ENCODE data around the gene YJEFN3. TPM values are rescaled to one million over a fixed set of nuclear protein-coding genes. Genes with fewer than 3 reads are reported as not detected.

YJEFN3 gene
- polyA plus RNA-seq, 3 donors, result 2.3 TPM; not detected in 2

DNA sequence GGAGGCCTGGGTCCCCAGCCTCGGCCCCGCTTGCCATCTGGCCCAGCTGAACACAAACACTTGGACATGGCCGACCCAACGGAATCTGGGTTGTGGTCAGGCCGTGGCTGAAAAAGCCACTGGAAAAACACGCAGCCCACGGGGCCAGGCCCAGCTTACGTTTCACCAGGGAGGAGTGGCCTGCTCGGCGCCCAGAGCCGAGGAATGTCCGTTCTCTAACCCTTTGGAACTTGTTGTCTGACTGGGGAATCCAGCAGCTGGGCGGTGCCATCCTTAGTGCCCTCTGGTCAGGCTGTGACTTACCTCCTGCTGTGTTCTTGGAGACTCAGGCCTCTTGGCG lies 23.1 kb downstream of the YJEFN3 start:
- 81% methylated on average over 14 of the region's 14 CpGs for WGBS (ENCODE audit: insufficient coverage)
- intact Hi-C loops (cut with micrococcal nuclease), result no loop called here
- no peak for TF ChIP-seq CTCF (IDR thresholded peaks at IDR 0.05)
- Mint-ChIP-seq H3K36me3 (no peaks in the 10 kb centered on the region), H3K27me3 (ENCODE audit: low read depth in 3 of 3) (peaks cover 2 to 4% (median 3%) of the 10 kb centered on the region in 3 donors), H3K9me3 (peaks cover 3 to 6% (median 5%) of the 10 kb centered on the region in 7 donors), H3K4me3 (no peak overlapping the region), H3K27ac (no peak overlapping the region), H3K4me1 (peaks cover 6% of the 10 kb centered on the region)
- Histone ChIP-seq H3K79me2 (ENCODE audit: insufficient read depth, low read length) (no peaks in the 10 kb centered on the region), H3K9me3 (replicated peaks in 1 of 2; ENCODE audit: control insufficient read depth in 1 of 2, insufficient read depth in 1 of 2, low read length in 2 of 2) (peaks cover 0 to 6% of the 10 kb centered on the region in 2 donors), H3K4me1 (ENCODE audit: control insufficient read depth in 1 of 2, insufficient read depth in 2 of 2, low read length in 2 of 2) (peaks cover 0 to 3% of the 10 kb centered on the region in 2 donors), H3K9ac (ENCODE audit: insufficient read depth, low read length, poor library complexity, severe bottlenecking) (no peak overlapping the region), H3K36me3 (replicated peaks in 1 of 2; ENCODE audit: control insufficient read depth in 1 of 2, insufficient read depth in 2 of 2, low read length in 2 of 2) (no peaks in the 10 kb centered on the region), H3K4me2 (replicated peaks; ENCODE audit: extremely low read depth, low read length, poor library complexity, severe bottlenecking) (no peak overlapping the region), H3K27me3 (ENCODE audit: control insufficient read depth in 2 of 2, insufficient read depth in 2 of 2, low read length in 2 of 2) (no peaks in the 10 kb centered on the region), H3K27ac (ENCODE audit: low read depth in 1 of 2, low read length in 2 of 2) (no peak overlapping the region), H2AFZ (ENCODE audit: insufficient read depth, low read depth, low read length, poor library complexity, severe bottlenecking) (no peak overlapping the region), H4K20me1 (ENCODE audit: insufficient read depth, low read length) (no peaks in the 10 kb centered on the region), H3K4me3 (replicated peaks in 1 of 3; ENCODE audit: low read depth in 2 of 3, low read length in 3 of 3) (no peak overlapping the region)
- DNase-seq, result no peak

GRCh38 chr19:19552798-19553197 lies 24.1 kb downstream of the YJEFN3 start:
- no peak overlapping the region for H3K4me2 ChIP-seq (replicated peaks; ENCODE audit: extremely low read depth, low read length, poor library complexity, severe bottlenecking)
- 71% methylated on average over 6 of the region's 6 CpGs for WGBS (ENCODE audit: insufficient coverage)
- no peaks in the 10 kb centered on the region for H4K20me1 ChIP-seq (ENCODE audit: insufficient read depth, low read length)
- Mint-ChIP-seq H3K27me3 (ENCODE audit: low read depth in 3 of 3) (peaks cover 2 to 5% (median 3%) of the 10 kb centered on the region in 3 donors), H3K27ac (no peak overlapping the region), H3K36me3 (no peaks in the 10 kb centered on the region), H3K4me1 (peaks cover 6% of the 10 kb centered on the region), H3K9me3 (peaks cover 3 to 6% (median 5%) of the 10 kb centered on the region in 7 donors), H3K4me3 (no peak overlapping the region)
- intact Hi-C loops (cut with micrococcal nuclease), result no loop called here
- no peak overlapping the region for H2AFZ ChIP-seq (ENCODE audit: insufficient read depth, low read depth, low read length, poor library complexity, severe bottlenecking)
- H3K79me2 ChIP-seq (ENCODE audit: insufficient read depth, low read length), result no peaks in the 10 kb centered on the region
- H3K4me1 ChIP-seq (ENCODE audit: control insufficient read depth in 1 of 2, insufficient read depth in 2 of 2, low read length in 2 of 2), result peaks cover 0 to 3% of the 10 kb centered on the region in 2 donors
- no peaks in the 10 kb centered on the region for H3K27me3 ChIP-seq (ENCODE audit: control insufficient read depth in 2 of 2, insufficient read depth in 2 of 2, low read length in 2 of 2)
- peak in 1 of 3 donors; percentile 40 for DNase-seq
- H3K27ac ChIP-seq (ENCODE audit: low read depth in 1 of 2, low read length in 2 of 2), result no peak overlapping the region
- no peak overlapping the region for H3K4me3 ChIP-seq (replicated peaks in 1 of 3; ENCODE audit: low read depth in 2 of 3, low read length in 3 of 3)
- H3K9me3 ChIP-seq (replicated peaks in 1 of 2; ENCODE audit: control insufficient read depth in 1 of 2, insufficient read depth in 1 of 2, low read length in 2 of 2), result peaks cover 0 to 6% of the 10 kb centered on the region in 2 donors
- TF ChIP-seq CTCF (IDR thresholded peaks at IDR 0.05), result peak; percentile 81
- H3K9ac ChIP-seq (ENCODE audit: insufficient read depth, low read length, poor library complexity, severe bottlenecking), result no peak overlapping the region
- H3K36me3 ChIP-seq (replicated peaks in 1 of 2; ENCODE audit: control insufficient read depth in 1 of 2, insufficient read depth in 2 of 2, low read length in 2 of 2), result no peaks in the 10 kb centered on the region
